GM12878 (cell line): ENCODE measurements around the gene SLC25A45. TPM values are rescaled to one million over a fixed set of nuclear protein-coding genes. Genes with fewer than 3 reads are reported as not detected.

Experiments
- ATAC-seq: fragments of 200-7000 bp; cut with Tn5 transposase; 3 replicates; pipeline ENCODE4 v1.9.1; 2020; ENCODE audit warnings: mild to moderate bottlenecking, moderate library complexity
- BruUV-seq: library from RNA; stranded (reverse); fragments of 400-500 nt; replicated peaks from 2 replicates; lab custom pipeline; 2021; lab: Mats Ljungman, UMichigan
- CTCF ChIA-PET: fragments of 300-600 bp; sonication (Branson Sonifier 250); formaldehyde crosslinking; extraction: SDS; loops from one replicate; lab custom pipeline; 2021; ENCODE audit warnings: inconsistent platforms; lab: Yijun Ruan, JAX
- POLR2A ChIA-PET: fragments of 350-600 bp; formaldehyde crosslinking; extraction: SDS; loops from one replicate; lab custom pipeline; 2021; ENCODE audit warnings: inconsistent platforms; lab: Charles Lee
- RAD21 ChIA-PET: fragments of 300-600 bp; sonication (Branson Sonifier 250); formaldehyde crosslinking; loops from one replicate; lab custom pipeline; 2023; ENCODE audit warnings: antibody characterized with exemption; ENCODE audit not compliant: unreplicated experiment; lab: Charles Lee
- SMC1A ChIA-PET: fragments of 300-600 bp; sonication (Branson Sonifier 250); formaldehyde crosslinking; loops from one replicate; lab custom pipeline; 2023; ENCODE audit not compliant: unreplicated experiment, uncharacterized antibody; lab: Charles Lee
- DNase-seq: peaks from one replicate; pipeline ENCODE4 v3.0.0-alpha.2; 2011; ENCODE audit warnings: low read depth, low spot score
- FAIRE-seq: peaks from 3 replicates; lab custom pipeline; 2011; peaks lifted over from hg19 to GRCh38; lab: Jason Lieb, UNC
- H2AFZ ChIP-seq: 2 replicates; pipeline ENCODE4 v1.6.0; 2011; ENCODE audit warnings: low read depth, low read length, control low read depth; ENCODE audit not compliant: control insufficient read depth
- H3K27ac ChIP-seq: 2 replicates; pipeline ENCODE4 v1.5.1; 2011; ENCODE audit warnings: control low read depth; ENCODE audit not compliant: control insufficient read depth, insufficient read depth
- H3K27me3 ChIP-seq, 2 experiments: replicated peaks in 1 of 2; 2 replicates each; pipeline versions ENCODE4 v1.6.0 to v1.6.1; 2011; ENCODE audit warnings: low read length in 1 of 2; ENCODE audit not compliant: control insufficient read depth in 2 of 2, insufficient read depth in 2 of 2
- H3K36me3 ChIP-seq, 2 experiments: 2 replicates each; pipeline ENCODE4 v1.5.1; 2011; ENCODE audit warnings: low read length in 1 of 2; ENCODE audit not compliant: control insufficient read depth in 2 of 2, insufficient read depth in 2 of 2
- H3K4me1 ChIP-seq: 2 replicates; pipeline ENCODE4 v1.6.1; 2011; ENCODE audit warnings: mild to moderate bottlenecking, low read length, moderate library complexity, mixed read lengths; ENCODE audit not compliant: control insufficient read depth, insufficient read depth
- H3K4me2 ChIP-seq: 2 replicates; pipeline ENCODE4 v1.6.0; 2011; ENCODE audit warnings: control low read depth; ENCODE audit not compliant: control insufficient read depth, insufficient read depth
- H3K4me3 ChIP-seq: fragments of 200-600 bp; sonication (generic); 2 replicates; pipeline ENCODE4 v1.5.1; 2016
- H3K79me2 ChIP-seq: 2 replicates; pipeline ENCODE4 v1.6.0; 2011; ENCODE audit warnings: low read length; ENCODE audit not compliant: control insufficient read depth, insufficient read depth
- H3K9ac ChIP-seq: 2 replicates; pipeline ENCODE4 v1.8.0; 2011; ENCODE audit warnings: low read length, control low read depth, mixed read lengths; ENCODE audit not compliant: control insufficient read depth, insufficient read depth
- H3K9me3 ChIP-seq: replicated peaks from 3 replicates; pipeline ENCODE4 v1.5.1; 2011; ENCODE audit warnings: mild to moderate bottlenecking, low read length; ENCODE audit not compliant: control insufficient read depth, insufficient read depth
- H4K20me1 ChIP-seq: 2 replicates; pipeline ENCODE4 v1.6.0; 2011; ENCODE audit not compliant: control insufficient read depth, insufficient read depth
- BRCA1 ChIP-seq: IDR thresholded peaks from 2 replicates; pipeline ENCODE4 v1.6.1; 2011; ENCODE audit warnings: low read depth, low read length, improper control_type of control experiment
- HDAC6 ChIP-seq: fragments of 200-600 bp; sonication (generic); IDR thresholded peaks from one replicate; pipeline ENCODE4 v1.8.0; 2017; ENCODE audit warnings: antibody characterized with exemption; ENCODE audit not compliant: unreplicated experiment
- NFYB ChIP-seq: IDR thresholded peaks from 2 replicates; pipeline ENCODE4 v1.6.1; 2011; ENCODE audit warnings: low read depth, mild to moderate bottlenecking, low read length, improper control_type of control experiment, moderate library complexity; ENCODE audit not compliant: insufficient read depth
- RAD51 ChIP-seq: fragments of 450-650 bp; IDR thresholded peaks from 2 replicates; pipeline ENCODE4 v1.6.1; 2016; ENCODE audit warnings: moderate library complexity, mild to moderate bottlenecking, inconsistent platforms
- SMAD5 ChIP-seq: IDR thresholded peaks from 2 replicates; pipeline ENCODE4 v1.6.1; 2016; ENCODE audit warnings: antibody characterized with exemption, low read depth
- TCF12 ChIP-seq: IDR thresholded peaks from 2 replicates; pipeline ENCODE4 v1.6.1; 2011; ENCODE audit warnings: low read depth, mild to moderate bottlenecking, low read length
- WRNIP1 ChIP-seq: IDR thresholded peaks from 2 replicates; pipeline ENCODE4 v1.6.1; 2011; ENCODE audit warnings: low read depth, low read length, improper control_type of control experiment, borderline replicate concordance
- ZBTB4 ChIP-seq: fragments of 450-650 bp; formaldehyde crosslinking; IDR thresholded peaks from 2 replicates; pipeline ENCODE4 v1.4.0; 2022; ENCODE audit warnings: mild to moderate bottlenecking, moderate library complexity
- WGBS: methylation state at CpG from one replicate; pipeline ENCODE4 v1.1.6; 2016; ENCODE audit warnings: low lambda C conversion rate; ENCODE audit not compliant: insufficient replicate concordance, insufficient coverage; ENCODE audit errors: missing lambda C conversion rate; 5-methylcytosine and 5-hydroxymethylcytosine counted together
- in situ Hi-C: fragments of 300-500 bp; cut with MboI; formaldehyde crosslinking; loops from 9 replicates; pipeline ENCODE4 v1.14.3; 2018; ENCODE audit warnings: mixed read lengths
- intact Hi-C: fragments of 100-400 bp; cut with micrococcal nuclease; formaldehyde crosslinking; loops from one replicate; pipeline ENCODE4 v1.14.2; 2022; ENCODE audit not compliant: unreplicated experiment
- polyA plus RNA-seq, 11 experiments: library from polyadenylated mRNA; depleted of rRNA in 4 of 11; unstranded in 6 of 11; stranded (reverse) in 5 of 11; fragments of >200 nt; fragmentation: Nextera tagmentation in 4 of 11; fragmentation: Illumina TruSeq in 1 of 11; extraction: Ambion mirVana in 4 of 11; extraction: Trizol in 1 of 11; gene quantifications; 1 replicate in 1 of 11; 2 replicates in 10 of 11; pipeline versions ENCODE4 v1.2.1 to v1.2.3, GENCODE V29; 2011 to 2016; ENCODE audit warnings: inconsistent platforms in 2 of 11, missing spikeins in 2 of 11, low read depth in 1 of 11
- total RNA-seq, 4 experiments: library from RNA; depleted of rRNA in 3 of 4; stranded (reverse); fragments of >200 nt in 3 of 4; fragmentation: Illumina TruSeq in 1 of 4; extraction: Trizol in 1 of 4; gene quantifications; 2 replicates each; pipeline versions ENCODE4 v1.2.1 to v1.2.3, GENCODE V29; 2013 to 2021

SLC25A45 gene
- total and polyA plus RNA-seq, 10 of the 15 experiments (the other 5 are each of a cell fraction or from before 2014, with no cell fraction given): 4.1 to 35.2 (median 20.3) TPM

DNA sequence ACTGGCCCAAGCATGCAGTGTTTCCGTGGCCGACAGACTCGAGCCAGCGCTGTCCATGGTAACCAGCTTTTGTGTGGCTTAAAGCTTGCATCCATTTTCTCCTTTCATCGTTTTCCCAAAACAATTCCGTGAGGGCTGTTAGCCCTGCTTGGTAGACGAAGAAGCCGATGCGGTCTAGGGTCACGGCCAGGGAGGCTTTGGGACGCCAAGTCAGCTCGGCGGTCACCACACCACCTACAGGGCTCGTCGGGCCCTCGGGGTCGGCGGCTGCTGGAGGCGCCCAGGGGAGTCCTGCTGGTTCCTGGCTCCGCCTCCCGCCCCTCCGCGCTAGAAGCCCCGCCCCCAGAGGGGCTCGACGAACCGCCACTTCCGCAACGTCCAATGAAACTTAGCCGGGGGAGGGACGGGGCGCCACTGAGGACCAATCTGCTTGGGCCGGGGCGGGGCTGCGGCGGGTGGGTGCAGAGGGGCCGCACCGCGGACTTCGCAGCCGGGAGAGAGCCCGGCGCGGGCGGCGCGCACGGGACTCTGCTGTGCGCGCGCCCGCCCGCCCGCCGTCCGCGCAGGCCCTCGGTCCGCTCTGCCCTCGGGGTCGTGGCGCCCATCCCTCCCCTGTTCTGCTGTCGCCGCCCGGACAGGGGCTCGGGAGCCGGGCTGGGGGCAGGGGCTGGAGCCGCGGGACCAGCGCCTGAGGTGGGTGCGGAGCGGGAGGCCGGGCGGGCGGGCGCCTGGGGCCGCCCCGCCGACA lies 28.0 kb downstream of the SLC25A45 start, which contains the start of gene TIGD3 (continued):
- TF ChIP-seq HDAC6: no peak
- TF ChIP-seq BRCA1: no peak
- no peak for TF ChIP-seq WRNIP1
- TF ChIP-seq NFYB: peak; percentile 91
- no peak for TF ChIP-seq TCF12
- no peak for TF ChIP-seq RAD51
- TF ChIP-seq SMAD5: no peak

- Histone ChIP-seq H3K27ac (no peak overlapping the region), H3K9me3 (no peaks in the 10 kb centered on the region), H3K79me2 (no peaks in the 10 kb centered on the region), H3K4me2 (peak overlapping the region; percentile 61), H3K4me1 (peaks cover 4% of the 10 kb centered on the region), H3K9ac (no peak overlapping the region), H3K36me3 (peaks cover 13 to 17% of the 10 kb centered on the region in 2 experiments; a peak in 3 of 4 replicates), H3K4me3 (no peak overlapping the region), H2AFZ (no peak overlapping the region), H4K20me1 (no peaks in the 10 kb centered on the region), H3K27me3 (0 out of 4 replicates have a peak, but pooled peaks cover 0 to 3% of the 10 kb centered on the region in 2 experiments)
- ChIA-PET CTCF (interaction anchor here (0.6 to 1.4 kb wide), 4 partner anchors 16 to 164 kb away, joined by 3 read pairs; no protein-coding TSS in a partner anchor), POLR2A (interaction anchor here (0.9 to 1.4 kb wide), 2 partner anchors 22 to 154 kb away, joined by 3 to 5 read pairs; no protein-coding TSS in a partner anchor), RAD21 (interaction anchor here (1.2 to 2.5 kb wide), 2 partner anchors 20 to 128 kb away, joined by 4 to 9 read pairs; partner anchors contain the start of gene DPF2), SMC1A (interaction anchor here (0.6 to 1.0 kb wide), 3 partner anchors 19 to 38 kb away, joined by 3 read pairs; partner anchors contain the start of gene DPF2)
- no peak for ATAC-seq
- intact Hi-C loops: no loop called here
- no TSS peak for BruUV-seq
- 70% methylated on average over 16 of the region's 16 CpGs for WGBS
- in situ Hi-C loops: no loop called here
- no peak for DNase-seq
- TF ChIP-seq ZBTB4: no peak
- FAIRE-seq: peak; percentile 23
These were observed 28.6 kb downstream of the SLC25A45 start for GRCh38 chr11:65353900-65354264.
